ENCODE measurements around the gene PVR. TPM values are rescaled to one million over a fixed set of nuclear protein-coding genes. Genes with fewer than 3 reads are reported as not detected.

PVR gene
- polyA plus RNA-seq, 1 donor from 2014 or later = 19.1 TPM

DNA sequence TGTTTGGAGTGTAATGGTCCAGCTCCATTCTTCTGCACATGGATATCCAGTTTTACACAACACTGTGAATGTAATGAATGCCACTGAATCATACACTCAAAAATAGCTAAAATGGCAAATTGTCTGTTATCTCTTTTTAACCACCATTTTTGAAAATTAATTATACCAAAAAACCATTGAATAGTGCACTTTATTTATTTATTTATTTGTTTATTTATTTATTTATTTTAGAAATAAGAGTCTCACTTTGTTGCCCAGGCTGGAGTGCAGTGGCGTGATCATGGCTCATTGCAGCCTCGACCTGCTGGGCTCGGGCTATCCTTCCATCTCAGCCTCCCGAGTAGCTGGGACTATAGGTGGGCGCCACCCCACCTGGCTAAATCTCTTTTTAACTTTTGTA is 20.3 kb downstream of the PVR start:
- Histone ChIP-seq H3K9me3 (ENCODE audit: low read length) (no peaks in the 10 kb centered on the region), H3K4me3 (ENCODE audit: low read length) (no peak overlapping the region), H2AFZ (ENCODE audit: low read depth, low read length) (no peak overlapping the region), H3K79me2 (replicated peaks; ENCODE audit: insufficient read depth, low read length) (no peaks in the 10 kb centered on the region), H3K27ac (ENCODE audit: low read length) (no peak overlapping the region), H3K36me3 (ENCODE audit: insufficient read depth, low read length) (no peaks in the 10 kb centered on the region), H3F3A (ENCODE audit: insufficient read depth, low read length, poor library complexity, severe bottlenecking) (no peaks in the 10 kb centered on the region), H3K4me2 (ENCODE audit: low read length) (no peak overlapping the region), H3K9me2 (ENCODE audit: insufficient read depth, low read length) (no peaks in the 10 kb centered on the region), H3K9ac (ENCODE audit: low read length) (no peak overlapping the region), H3K27me3 (ENCODE audit: insufficient read depth, low read depth, low read length) (no peaks in the 10 kb centered on the region), H4K20me1 (ENCODE audit: insufficient read depth) (no peaks in the 10 kb centered on the region)
- no peak for TF ChIP-seq POLR2AphosphoS5 (IDR thresholded peaks at IDR 0.05)
- TF ChIP-seq, protein P1, sequence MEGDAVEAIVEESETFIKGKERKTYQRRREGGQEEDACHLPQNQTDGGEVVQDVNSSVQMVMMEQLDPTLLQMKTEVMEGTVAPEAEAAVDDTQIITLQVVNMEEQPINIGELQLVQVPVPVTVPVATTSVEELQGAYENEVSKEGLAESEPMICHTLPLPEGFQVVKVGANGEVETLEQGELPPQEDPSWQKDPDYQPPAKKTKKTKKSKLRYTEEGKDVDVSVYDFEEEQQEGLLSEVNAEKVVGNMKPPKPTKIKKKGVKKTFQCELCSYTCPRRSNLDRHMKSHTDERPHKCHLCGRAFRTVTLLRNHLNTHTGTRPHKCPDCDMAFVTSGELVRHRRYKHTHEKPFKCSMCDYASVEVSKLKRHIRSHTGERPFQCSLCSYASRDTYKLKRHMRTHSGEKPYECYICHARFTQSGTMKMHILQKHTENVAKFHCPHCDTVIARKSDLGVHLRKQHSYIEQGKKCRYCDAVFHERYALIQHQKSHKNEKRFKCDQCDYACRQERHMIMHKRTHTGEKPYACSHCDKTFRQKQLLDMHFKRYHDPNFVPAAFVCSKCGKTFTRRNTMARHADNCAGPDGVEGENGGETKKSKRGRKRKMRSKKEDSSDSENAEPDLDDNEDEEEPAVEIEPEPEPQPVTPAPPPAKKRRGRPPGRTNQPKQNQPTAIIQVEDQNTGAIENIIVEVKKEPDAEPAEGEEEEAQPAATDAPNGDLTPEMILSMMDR (IDR thresholded peaks at IDR 0.05; ENCODE audit: poor library complexity, severe bottlenecking) = no peak
- no peak for TF ChIP-seq RAD21 (conservative IDR thresholded peaks at IDR 0.05)
- TF ChIP-seq TAF1 (IDR thresholded peaks at IDR 0.05; ENCODE audit: low read depth) = no peak
- no peak for TF ChIP-seq EZH2 (IDR thresholded peaks at IDR 0.05; ENCODE audit: borderline replicate concordance, insufficient read depth, low read length, poor library complexity, severe bottlenecking)
- TF ChIP-seq SMC3 (conservative IDR thresholded peaks at IDR 0.05; ENCODE audit: poor library complexity) = no peak
- TF ChIP-seq MXI1 (conservative IDR thresholded peaks at IDR 0.05; ENCODE audit: poor library complexity, severe bottlenecking) = no peak
- TF ChIP-seq, protein P2, sequence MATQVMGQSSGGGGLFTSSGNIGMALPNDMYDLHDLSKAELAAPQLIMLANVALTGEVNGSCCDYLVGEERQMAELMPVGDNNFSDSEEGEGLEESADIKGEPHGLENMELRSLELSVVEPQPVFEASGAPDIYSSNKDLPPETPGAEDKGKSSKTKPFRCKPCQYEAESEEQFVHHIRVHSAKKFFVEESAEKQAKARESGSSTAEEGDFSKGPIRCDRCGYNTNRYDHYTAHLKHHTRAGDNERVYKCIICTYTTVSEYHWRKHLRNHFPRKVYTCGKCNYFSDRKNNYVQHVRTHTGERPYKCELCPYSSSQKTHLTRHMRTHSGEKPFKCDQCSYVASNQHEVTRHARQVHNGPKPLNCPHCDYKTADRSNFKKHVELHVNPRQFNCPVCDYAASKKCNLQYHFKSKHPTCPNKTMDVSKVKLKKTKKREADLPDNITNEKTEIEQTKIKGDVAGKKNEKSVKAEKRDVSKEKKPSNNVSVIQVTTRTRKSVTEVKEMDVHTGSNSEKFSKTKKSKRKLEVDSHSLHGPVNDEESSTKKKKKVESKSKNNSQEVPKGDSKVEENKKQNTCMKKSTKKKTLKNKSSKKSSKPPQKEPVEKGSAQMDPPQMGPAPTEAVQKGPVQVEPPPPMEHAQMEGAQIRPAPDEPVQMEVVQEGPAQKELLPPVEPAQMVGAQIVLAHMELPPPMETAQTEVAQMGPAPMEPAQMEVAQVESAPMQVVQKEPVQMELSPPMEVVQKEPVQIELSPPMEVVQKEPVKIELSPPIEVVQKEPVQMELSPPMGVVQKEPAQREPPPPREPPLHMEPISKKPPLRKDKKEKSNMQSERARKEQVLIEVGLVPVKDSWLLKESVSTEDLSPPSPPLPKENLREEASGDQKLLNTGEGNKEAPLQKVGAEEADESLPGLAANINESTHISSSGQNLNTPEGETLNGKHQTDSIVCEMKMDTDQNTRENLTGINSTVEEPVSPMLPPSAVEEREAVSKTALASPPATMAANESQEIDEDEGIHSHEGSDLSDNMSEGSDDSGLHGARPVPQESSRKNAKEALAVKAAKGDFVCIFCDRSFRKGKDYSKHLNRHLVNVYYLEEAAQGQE (IDR thresholded peaks at IDR 0.05; ENCODE audit: borderline replicate concordance) = no peak
- no peak for TF ChIP-seq EP300 (conservative IDR thresholded peaks at IDR 0.05; ENCODE audit: poor library complexity, severe bottlenecking)

DNA sequence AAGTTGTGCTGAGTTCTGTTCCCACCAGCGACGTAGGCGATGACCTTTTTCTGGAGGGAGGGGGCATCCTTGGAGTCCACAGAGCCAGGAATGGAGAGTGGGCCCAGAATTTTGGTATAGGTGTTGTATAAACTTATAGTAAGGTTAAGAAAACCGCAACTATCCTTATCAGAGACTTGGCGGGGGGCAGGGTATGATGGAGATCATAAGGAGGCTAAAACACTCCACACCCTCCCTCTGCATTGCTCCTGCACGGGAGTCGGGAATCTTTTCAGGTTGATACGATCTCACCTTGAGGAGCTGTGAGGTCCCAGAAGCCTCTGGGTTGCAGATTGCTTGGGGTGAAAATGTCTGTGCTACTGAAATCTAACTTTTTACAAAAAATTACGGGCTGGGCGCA is 21.3 kb downstream of the PVR start:
- H3K4me2 ChIP-seq (ENCODE audit: low read length) = no peak overlapping the region
- no peak overlapping the region for H3K4me3 ChIP-seq (ENCODE audit: low read length)
- H3K36me3 ChIP-seq (ENCODE audit: insufficient read depth, low read length) = no peaks in the 10 kb centered on the region
- no peaks in the 10 kb centered on the region for H3F3A ChIP-seq (ENCODE audit: insufficient read depth, low read length, poor library complexity, severe bottlenecking)
- no peaks in the 10 kb centered on the region for H3K27me3 ChIP-seq (ENCODE audit: insufficient read depth, low read depth, low read length)
- no peak overlapping the region for H2AFZ ChIP-seq (ENCODE audit: low read depth, low read length)
- no peaks in the 10 kb centered on the region for H3K9me3 ChIP-seq (ENCODE audit: low read length)
- H3K79me2 ChIP-seq (replicated peaks; ENCODE audit: insufficient read depth, low read length) = no peaks in the 10 kb centered on the region
- H4K20me1 ChIP-seq (ENCODE audit: insufficient read depth) = no peaks in the 10 kb centered on the region
- TF ChIP-seq POLR2AphosphoS5 (IDR thresholded peaks at IDR 0.05) (no peak), EZH2 (IDR thresholded peaks at IDR 0.05; ENCODE audit: borderline replicate concordance, insufficient read depth, low read length, poor library complexity, severe bottlenecking) (no peak), MXI1 (conservative IDR thresholded peaks at IDR 0.05; ENCODE audit: poor library complexity, severe bottlenecking) (no peak), SMC3 (conservative IDR thresholded peaks at IDR 0.05; ENCODE audit: poor library complexity) (no peak), RAD21 (conservative IDR thresholded peaks at IDR 0.05) (no peak), EP300 (conservative IDR thresholded peaks at IDR 0.05; ENCODE audit: poor library complexity, severe bottlenecking) (no peak)
- H3K9ac ChIP-seq (ENCODE audit: low read length) = no peak overlapping the region
- no peak overlapping the region for H3K27ac ChIP-seq (ENCODE audit: low read length)
- no peaks in the 10 kb centered on the region for H3K9me2 ChIP-seq (ENCODE audit: insufficient read depth, low read length)

Data from neural cell (in vitro differentiated cells).